ENCODE data around the gene MYO3B. TPM values are rescaled to one million over a fixed set of nuclear protein-coding genes. Genes with fewer than 3 reads are reported as not detected.

The MYO3B gene
- polyA plus RNA-seq, 1 donor (not counting 4 experiments of a cell fraction or from before 2014, with no cell fraction given): 4.4 TPM

DNA sequence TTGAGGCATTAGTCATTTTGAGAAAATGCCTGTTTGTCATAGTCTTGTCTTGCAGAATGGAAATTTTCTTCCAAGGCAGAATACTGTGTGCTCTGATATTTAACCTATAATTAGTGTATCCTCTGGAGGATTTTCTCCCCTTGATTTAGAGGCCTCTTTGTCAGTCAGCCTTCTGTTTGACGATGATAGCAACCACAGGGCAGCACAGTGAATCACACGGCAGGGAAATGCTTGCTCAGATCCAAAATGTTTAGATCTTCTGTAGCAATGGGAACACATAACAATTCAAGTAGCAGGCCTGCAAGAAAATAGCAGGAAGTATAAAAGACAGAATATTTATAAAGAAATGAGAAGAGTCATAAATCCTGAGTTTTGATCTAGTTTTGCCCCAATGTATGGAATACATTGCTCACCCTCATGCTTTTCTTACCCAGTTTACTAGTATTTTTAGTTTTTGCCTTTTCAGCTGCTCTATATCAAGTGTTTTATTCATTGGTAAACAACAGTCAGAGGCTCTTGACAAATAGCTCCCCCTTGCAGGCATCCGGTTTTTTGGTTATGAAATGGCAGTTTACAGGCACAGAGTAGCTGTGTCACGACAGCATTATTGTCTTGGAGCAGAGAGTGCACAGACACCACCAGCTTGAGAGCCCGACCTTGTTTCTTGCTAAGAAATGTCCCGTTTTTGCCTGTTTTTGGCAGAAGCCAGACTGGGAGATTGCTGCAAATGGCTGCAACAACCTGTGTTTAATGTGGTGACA, 185.1 kb downstream of the MYO3B start:
- H3K4me3 ChIP-seq (ENCODE audit: control insufficient read depth in 2 of 3, extremely low read depth in 1 of 3, insufficient read depth in 2 of 3, low read depth in 1 of 3, low read length in 3 of 3): no peak overlapping the region
- H3K79me2 ChIP-seq (ENCODE audit: control insufficient read depth, insufficient read depth, low read length): no peaks in the 10 kb centered on the region
- FAIRE-seq (no peak), DNase-seq (ENCODE audit: low read depth, low spot score) (no peak)
- H3K9ac ChIP-seq (ENCODE audit: control insufficient read depth, extremely low read depth, insufficient read depth, low read length): no peak overlapping the region
- dilution Hi-C loops (cut with MboI; ENCODE audit: extremely low pct_ligation_motif_present, low sequenced_read_pairs): no loop called here
- H3K27ac ChIP-seq (ENCODE audit: control insufficient read depth, insufficient read depth, low read length): no peak overlapping the region
- H4K20me1 ChIP-seq (ENCODE audit: control insufficient read depth, extremely low read depth, insufficient read depth, low read length): no peaks in the 10 kb centered on the region
- H3K4me2 ChIP-seq (ENCODE audit: control insufficient read depth, extremely low read depth, insufficient read depth, low read depth, low read length): no peak overlapping the region
- no peaks in the 10 kb centered on the region for H3K9me1 ChIP-seq (ENCODE audit: control insufficient read depth, extremely low read depth, insufficient read depth, low read length)
- H2AFZ ChIP-seq (ENCODE audit: control insufficient read depth, low read length): no peak overlapping the region
- TF ChIP-seq EZH2 (IDR thresholded peaks at IDR 0.05; ENCODE audit: low read length) (no peak), CTCF (optimal IDR thresholded peaks at IDR 0.05 in 1 of 3, IDR thresholded peaks at IDR 0.05 in 1 of 3, conservative IDR thresholded peaks at IDR 0.05 in 1 of 3; ENCODE audit: extremely low read depth in 1 of 3, insufficient read depth in 2 of 3, low read length in 3 of 3) (no peak)
- H3K27me3 ChIP-seq (ENCODE audit: control insufficient read depth, extremely low read depth, insufficient read depth, low read length): peaks cover 25% of the 10 kb centered on the region
- H3K36me3 ChIP-seq (ENCODE audit: control insufficient read depth in 2 of 2, extremely low read depth in 1 of 2, insufficient read depth in 2 of 2, low read length in 2 of 2): no peaks in the 10 kb centered on the region
- H3K4me1 ChIP-seq (ENCODE audit: control insufficient read depth, extremely low read depth, insufficient read depth, low read length): no peaks in the 10 kb centered on the region
- H3K9me3 ChIP-seq (ENCODE audit: control insufficient read depth, low read depth, low read length): no peaks in the 10 kb centered on the region

DNA sequence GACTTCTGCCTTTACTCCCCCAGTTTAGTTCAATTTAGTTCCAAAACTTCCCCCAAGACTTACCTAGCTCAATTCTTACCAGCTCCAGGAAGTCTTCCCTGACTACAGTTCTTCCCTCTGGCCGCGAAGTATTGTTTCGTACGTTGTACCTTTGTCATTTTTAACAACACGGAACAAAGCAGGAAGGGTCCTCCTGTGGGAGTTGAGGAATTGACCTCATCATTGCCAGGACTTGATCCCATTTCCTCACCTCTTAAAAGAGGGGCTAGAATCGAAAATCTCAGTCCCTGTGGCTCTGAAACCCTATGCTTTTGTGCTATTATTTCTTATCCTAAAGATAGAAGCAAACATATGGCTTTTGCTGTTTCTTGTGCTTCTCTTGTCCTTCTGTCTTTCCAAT, 187.1 kb downstream of the MYO3B start:
- H3K9me3 ChIP-seq (ENCODE audit: control insufficient read depth, low read depth, low read length): no peaks in the 10 kb centered on the region
- H3K36me3 ChIP-seq (ENCODE audit: control insufficient read depth in 2 of 2, extremely low read depth in 1 of 2, insufficient read depth in 2 of 2, low read length in 2 of 2): no peaks in the 10 kb centered on the region
- no peak overlapping the region for H3K4me3 ChIP-seq (ENCODE audit: control insufficient read depth in 2 of 3, extremely low read depth in 1 of 3, insufficient read depth in 2 of 3, low read depth in 1 of 3, low read length in 3 of 3)
- no peaks in the 10 kb centered on the region for H4K20me1 ChIP-seq (ENCODE audit: control insufficient read depth, extremely low read depth, insufficient read depth, low read length)
- no peak overlapping the region for H3K9ac ChIP-seq (ENCODE audit: control insufficient read depth, extremely low read depth, insufficient read depth, low read length)
- H3K27me3 ChIP-seq (ENCODE audit: control insufficient read depth, extremely low read depth, insufficient read depth, low read length): peaks cover 25% of the 10 kb centered on the region
- H3K79me2 ChIP-seq (ENCODE audit: control insufficient read depth, insufficient read depth, low read length): no peaks in the 10 kb centered on the region
- FAIRE-seq (no peak), DNase-seq (ENCODE audit: low read depth, low spot score) (no peak)
- TF ChIP-seq CTCF (optimal IDR thresholded peaks at IDR 0.05 in 1 of 3, IDR thresholded peaks at IDR 0.05 in 1 of 3, conservative IDR thresholded peaks at IDR 0.05 in 1 of 3; ENCODE audit: extremely low read depth in 1 of 3, insufficient read depth in 2 of 3, low read length in 3 of 3): no peak
- no peak for TF ChIP-seq EZH2 (IDR thresholded peaks at IDR 0.05; ENCODE audit: low read length)
- no peak overlapping the region for H3K4me2 ChIP-seq (ENCODE audit: control insufficient read depth, extremely low read depth, insufficient read depth, low read depth, low read length)
- H3K9me1 ChIP-seq (ENCODE audit: control insufficient read depth, extremely low read depth, insufficient read depth, low read length): no peaks in the 10 kb centered on the region
- no peak overlapping the region for H2AFZ ChIP-seq (ENCODE audit: control insufficient read depth, low read length)
- dilution Hi-C loops (cut with MboI; ENCODE audit: extremely low pct_ligation_motif_present, low sequenced_read_pairs): no loop called here
- H3K27ac ChIP-seq (ENCODE audit: control insufficient read depth, insufficient read depth, low read length): no peak overlapping the region
- no peaks in the 10 kb centered on the region for H3K4me1 ChIP-seq (ENCODE audit: control insufficient read depth, extremely low read depth, insufficient read depth, low read length)
